Posterior vena cava (tissue), 2 donors: ENCODE results near the gene KRT13. TPM values are rescaled to one million over a fixed set of nuclear protein-coding genes. Genes with fewer than 3 reads are reported as not detected.

Source experiments
- DNase-seq: peaks from one replicate; pipeline ENCODE4 v3.0.0-alpha.2; 2020; ENCODE audit warnings: low spot score
- intact Hi-C, 2 donors: fragments of 100-400 bp; cut with DNase I; formaldehyde crosslinking; loops; one replicate each; pipeline versions ENCODE4 v1.14.1 to v1.14.2; 2022 to 2023
- total RNA-seq, 2 donors: library from RNA; stranded (reverse); fragmentation: NEBNext Ultra II Directional; extraction: Animal tissue kit (Norgen Biotek cat#: 25700); gene quantifications; one replicate each; pipeline ENCODE4 v1.2.1, GENCODE V29; 2021
- donor health status: DM: yes; HTN: yes; CAD: no.
- donor health status: DM: yes; HTN: yes; CAD: no.

KRT13 gene
- total RNA-seq, 2 donors from 2014 or later: not detected

- peak; percentile 66 for DNase-seq
- intact Hi-C loops: no loop called here
Observed at GRCh38 chr17:41483991-41484826, 21.2 kb downstream of the KRT13 start.

GRCh38 chr17:41483531-41483930 is 21.9 kb downstream of the KRT13 start:
- intact Hi-C loops: no loop called here
- DNase-seq: peak; percentile 66

DNA sequence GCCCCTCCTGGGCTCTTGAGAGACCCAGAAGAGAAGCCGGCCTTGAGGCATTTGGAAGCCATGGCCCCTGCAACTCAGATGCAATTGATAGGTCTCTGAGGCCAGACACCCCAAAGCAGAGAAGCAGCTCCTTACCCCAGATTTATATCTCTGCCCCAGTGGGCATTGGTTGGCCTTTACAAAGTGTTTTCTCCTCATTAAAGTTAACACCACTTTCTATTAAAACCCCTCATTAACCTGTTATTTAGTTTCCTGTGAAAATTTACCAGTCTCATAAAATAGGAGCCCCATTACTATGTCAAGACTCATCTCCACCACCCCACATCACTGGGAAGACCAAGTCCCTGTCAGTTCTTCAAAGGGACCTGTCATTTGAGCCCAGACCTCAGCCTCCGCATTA is 24.4 kb downstream of the KRT13 start, which contains the start of gene KRT35:
KRT35 (minus strand) TSS at position 116 of the 400 bp plus-strand sequence; CDS start at position 62, 54 bp downstream.
- intact Hi-C loops: no loop called here
- no peak for DNase-seq

DNA sequence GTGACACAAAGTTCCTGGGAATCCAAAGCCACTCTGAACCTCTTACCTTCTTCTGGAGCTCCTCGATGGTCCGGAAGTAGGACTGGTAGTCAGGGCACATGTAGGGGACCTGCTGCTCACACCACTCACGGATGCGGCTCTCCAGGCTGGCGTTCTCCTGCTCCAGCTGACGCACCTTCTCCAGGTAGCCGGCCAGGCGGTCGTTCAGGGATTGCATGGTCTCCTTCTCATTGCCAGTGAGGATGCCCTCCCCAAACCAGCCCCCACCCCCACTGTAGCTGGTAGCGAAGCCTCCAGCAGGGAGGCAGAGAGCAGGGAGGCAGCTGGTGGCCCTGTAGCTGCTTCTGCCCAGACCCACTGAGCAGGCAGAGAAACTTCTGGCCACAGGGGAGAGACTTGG is 24.8 kb downstream of the KRT13 start:
- intact Hi-C loops: no loop called here
- DNase-seq: peak; percentile 71

DNA sequence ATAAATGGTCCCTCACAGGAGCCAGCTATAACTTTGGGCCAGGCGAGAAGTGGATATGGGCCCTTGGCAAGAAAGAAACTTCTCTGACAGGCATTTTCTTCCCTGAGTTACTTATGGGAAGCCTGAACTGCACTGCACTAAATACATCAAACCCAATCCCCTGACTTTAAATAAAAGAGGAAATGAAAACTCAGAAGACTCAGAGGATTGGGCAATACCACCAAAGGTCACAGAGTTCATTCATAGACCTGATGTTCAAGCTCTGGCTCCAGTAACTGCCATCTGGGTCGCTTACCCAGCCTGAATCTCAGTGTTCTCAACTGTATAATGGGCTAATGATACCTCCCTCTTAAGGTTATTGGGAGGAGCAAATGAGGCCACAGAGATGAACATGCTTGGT is 25.3 kb downstream of the KRT13 start:
- intact Hi-C loops: no loop called here
- no peak for DNase-seq

GRCh38 chr17:41478237-41478636 is 27.2 kb downstream of the KRT13 start:
- intact Hi-C loops: no loop called here
- peak; percentile 30 for DNase-seq

GRCh38 chr17:41476866-41477815 is 28.3 kb downstream of the KRT13 start:
- intact Hi-C loops: no loop called here
- DNase-seq: peak; percentile 73

- intact Hi-C loops: no loop called here
- peak; percentile 59 for DNase-seq
Observed at GRCh38 chr17:41475421-41475820, 30.0 kb downstream of the KRT13 start.

- DNase-seq: peak; percentile 61
- intact Hi-C loops: no loop called here
Observed at GRCh38 chr17:41474863-41475262, 30.5 kb downstream of the KRT13 start.

DNA sequence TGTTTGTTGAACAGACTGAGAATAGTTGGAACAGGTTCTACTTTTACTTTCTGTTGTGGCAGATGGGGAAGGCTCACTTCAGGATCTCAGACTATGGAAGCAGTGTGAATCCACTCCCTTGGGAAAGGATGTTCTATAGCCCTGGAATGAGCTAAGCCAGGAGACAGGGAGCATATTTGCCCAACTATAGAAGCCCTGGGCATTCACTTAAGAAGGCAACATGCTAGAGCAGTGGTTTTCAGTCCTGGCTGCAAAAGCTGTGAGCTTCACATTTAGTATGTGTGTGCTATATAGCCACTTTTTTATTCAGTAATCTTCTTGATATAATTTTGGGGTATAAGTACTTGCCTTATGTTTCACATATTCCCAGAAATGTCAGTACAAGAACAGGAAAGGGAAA is 37.1 kb downstream of the KRT13 start:
- no peak for DNase-seq
- intact Hi-C loops: no loop called here

DNA sequence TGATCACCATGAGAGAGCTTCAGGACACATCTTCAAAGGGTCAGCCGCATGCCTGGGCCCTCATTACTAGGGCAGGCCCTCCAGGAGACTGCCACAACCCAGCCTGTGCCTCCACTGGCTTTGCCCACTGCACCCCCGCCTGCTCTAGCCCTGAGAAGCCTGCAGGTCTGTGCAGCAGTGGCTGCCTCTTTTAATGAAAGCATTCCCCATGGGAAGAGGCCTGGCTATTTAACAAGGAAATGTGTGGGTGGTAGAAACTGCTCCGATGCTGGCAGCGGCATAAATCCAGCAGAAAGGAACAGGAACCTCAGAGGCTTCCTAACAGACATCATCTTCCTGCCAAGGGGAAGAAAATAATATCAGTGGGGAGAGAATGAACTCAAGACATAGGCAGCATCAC is 37.9 kb downstream of the KRT13 start:
- DNase-seq: peak; percentile 64
- intact Hi-C loops: no loop called here

DNA sequence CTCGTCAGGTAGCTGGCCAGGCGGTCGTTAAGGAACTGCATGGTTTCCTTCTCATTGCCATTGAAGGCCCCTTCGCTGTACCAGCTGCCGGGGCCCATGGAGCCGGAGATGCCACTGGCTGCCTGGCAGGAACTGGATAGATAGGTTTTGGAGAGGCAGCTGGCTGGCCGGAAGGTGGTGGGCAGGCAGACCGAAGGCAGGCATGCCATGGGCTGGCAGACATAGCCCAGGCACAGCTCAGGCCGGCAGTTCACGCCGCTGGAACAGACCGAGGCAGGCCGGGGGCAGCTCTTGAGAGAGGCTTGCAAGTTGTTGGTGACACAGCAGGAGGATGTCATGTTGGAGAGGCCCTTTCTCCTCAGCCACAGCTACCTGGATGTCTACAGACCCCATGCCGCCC is 38.4 kb downstream of the KRT13 start, which contains the start of gene KRT32:
KRT32 (minus strand) TSS at position 399 of the 400 bp plus-strand sequence; CDS start at position 338, 61 bp downstream.
- DNase-seq: peak; percentile 62
- intact Hi-C loops: no loop called here

GRCh38 chr17:41464682-41465081 is 40.7 kb downstream of the KRT13 start:
- DNase-seq: peak; percentile 83
- intact Hi-C loops: no loop called here

DNA sequence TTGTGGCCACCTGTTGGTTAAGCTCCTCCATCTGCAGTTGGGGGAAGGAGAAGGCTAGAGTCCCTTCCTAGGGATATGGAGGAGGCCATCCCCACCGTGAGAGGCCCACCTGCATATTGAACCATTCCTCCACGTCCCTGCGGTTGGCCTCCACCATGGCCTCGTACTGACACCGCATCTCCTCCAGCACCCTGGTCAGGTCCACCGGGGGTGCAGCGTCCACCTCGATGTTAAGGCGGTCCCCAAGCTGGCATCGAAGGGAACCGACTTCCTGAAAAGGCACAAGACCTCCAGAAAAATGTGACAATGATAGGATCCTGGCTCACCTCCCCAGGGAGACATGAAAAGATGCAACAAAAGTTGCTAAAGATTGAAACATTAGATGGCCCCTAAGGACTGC is 41.2 kb downstream of the KRT13 start:
- intact Hi-C loops: no loop called here
- DNase-seq: peak; percentile 71

GRCh38 chr17:41463746-41464145 is 41.7 kb downstream of the KRT13 start:
- DNase-seq: peak; percentile 78
- intact Hi-C loops: no loop called here

DNA sequence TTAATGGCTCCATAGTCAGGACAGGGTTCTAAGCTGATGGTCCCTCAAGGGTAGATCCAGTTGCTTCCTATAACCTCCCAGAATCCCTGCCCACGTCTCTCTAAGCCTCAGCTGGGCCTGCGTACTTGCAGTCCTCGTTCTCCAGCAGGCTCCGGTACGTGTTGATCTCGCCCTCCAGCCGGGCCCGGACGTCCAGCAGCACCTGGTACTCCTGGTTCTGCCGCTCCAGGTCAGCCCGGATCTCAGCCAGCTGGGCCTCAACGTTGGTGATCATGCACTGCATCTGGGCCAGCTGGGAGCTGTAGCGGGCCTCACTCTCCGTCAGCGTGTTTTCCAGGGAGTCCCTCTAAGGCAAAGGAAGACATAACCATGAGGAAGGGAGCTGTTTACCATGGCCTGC is 42.7 kb downstream of the KRT13 start:
- intact Hi-C loops: no loop called here

DNA sequence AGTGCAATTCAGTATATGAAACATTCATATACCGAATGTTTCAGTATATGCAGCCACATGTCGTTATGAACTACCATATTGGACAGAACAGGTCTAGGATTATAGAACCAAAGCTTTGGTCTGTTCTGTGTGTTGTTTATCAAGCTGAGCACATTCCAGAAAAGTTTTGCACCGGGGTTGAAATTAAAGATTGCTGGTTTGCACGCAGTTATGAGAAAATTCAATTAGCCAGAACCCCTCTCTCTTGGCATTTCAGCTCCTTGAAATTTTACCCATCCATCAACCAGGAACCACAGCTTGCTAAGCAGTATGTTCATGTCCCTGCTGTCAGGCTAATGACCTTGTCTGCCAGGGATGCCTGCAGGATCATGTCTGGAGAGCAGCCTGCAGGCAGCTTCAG is 47.7 kb downstream of the KRT13 start:
- intact Hi-C loops: no loop called here
- no peak for DNase-seq

More for the DNA sequence above, 42.7 kb downstream of the KRT13 start:
- peak; percentile 75 for DNase-seq

DNA sequence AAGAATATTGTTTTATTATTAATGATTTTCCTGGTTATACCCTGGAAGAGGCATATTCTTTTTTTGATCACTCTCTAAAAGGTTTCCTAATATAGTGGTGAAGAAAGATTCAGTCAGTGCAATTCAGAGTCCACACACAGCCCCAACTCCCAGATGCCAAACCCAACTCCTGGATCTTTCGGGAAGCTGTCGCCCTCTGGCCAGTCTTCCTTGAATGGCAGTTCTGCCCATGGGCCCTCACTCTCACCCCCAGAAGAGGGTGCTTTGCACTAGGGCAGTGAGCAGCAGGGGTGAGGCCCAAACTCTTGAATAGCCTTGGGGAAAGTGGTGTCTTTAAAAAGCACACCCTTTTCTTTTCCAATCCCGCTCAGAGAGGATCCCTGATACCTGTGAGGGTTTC is 49.2 kb downstream of the KRT13 start:
- DNase-seq: no peak
- intact Hi-C loops: no loop called here

GRCh38 chr17:41455236-41455635 is 50.2 kb downstream of the KRT13 start:
- intact Hi-C loops: no loop called here
- DNase-seq: no peak

DNA sequence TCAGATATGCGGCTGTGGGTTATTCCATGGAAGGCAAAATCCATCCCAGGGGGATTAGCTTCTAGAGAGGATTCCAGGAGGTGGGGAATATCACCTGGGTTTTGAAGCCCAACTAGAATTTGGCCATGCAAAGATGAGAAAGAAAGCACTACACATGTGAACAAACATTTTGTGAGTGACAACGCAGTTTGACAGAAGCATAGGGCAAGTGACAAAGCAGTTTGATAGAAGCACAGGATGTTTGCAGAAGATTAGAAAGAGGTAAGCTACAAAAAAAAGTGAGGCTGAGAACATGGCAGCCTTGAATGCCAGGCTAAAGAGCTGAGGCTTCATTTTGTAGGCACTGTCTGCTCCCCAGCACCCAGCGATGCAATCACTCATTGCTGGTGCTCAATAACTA is 52.3 kb downstream of the KRT13 start:
- intact Hi-C loops: no loop called here
- DNase-seq: no peak
